PC-3 (cell line): ENCODE data around the gene UBE4B. TPM values are rescaled to one million over a fixed set of nuclear protein-coding genes. Genes with fewer than 3 reads are reported as not detected.

Source experiments
- ATAC-seq: fragments of 200-7000 bp; cut with Tn5 transposase; 2 replicates; pipeline ENCODE4 v1.9.1; 2020; ENCODE audit warnings: mild to moderate bottlenecking, moderate library complexity
- BruUV-seq: library from RNA; stranded (reverse); fragments of 400-500 nt; replicated peaks from 2 replicates; lab custom pipeline; 2021; lab: Mats Ljungman, UMichigan
- CTCF ChIA-PET: fragments of 300-600 bp; sonication (Branson Sonifier 250); formaldehyde crosslinking; loops from one replicate; lab custom pipeline; 2022; ENCODE audit warnings: antibody characterized with exemption; lab: Charles Lee
- POLR2A ChIA-PET: fragments of 300-600 bp; sonication (Branson Sonifier 250); formaldehyde crosslinking; loops from one replicate; lab custom pipeline; 2022; ENCODE audit warnings: antibody characterized with exemption; ENCODE audit not compliant: unreplicated experiment; lab: Charles Lee
- DNase-seq: peaks from one replicate; pipeline ENCODE4 v3.0.0-alpha.2; 2015
- H2AFZ ChIP-seq: fragments of 300-600 bp; sonication (generic); 2 replicates; pipeline ENCODE4 v1.6.0; 2016; ENCODE audit warnings: antibody characterized with exemption, low read length
- H3F3A ChIP-seq: fragments of 300-600 bp; sonication (generic); one replicate; pipeline ENCODE4 v1.6.0; 2017; ENCODE audit warnings: antibody characterized with exemption, low read length, control low read depth, mild to moderate bottlenecking; ENCODE audit not compliant: unreplicated experiment
- H3K27ac ChIP-seq: fragments of 300-600 bp; sonication (generic); 2 replicates; pipeline ENCODE4 v1.5.1; 2016; ENCODE audit warnings: mild to moderate bottlenecking, low read length
- H3K27me3 ChIP-seq: fragments of 300-600 bp; sonication (generic); 2 replicates; pipeline ENCODE4 v1.6.1; 2016; ENCODE audit warnings: low read length, mixed read lengths
- H3K36me3 ChIP-seq: fragments of 300-600 bp; sonication (generic); 2 replicates; pipeline ENCODE4 v1.6.1; 2016; ENCODE audit warnings: low read depth, mixed run types, low read length, mixed read lengths
- H3K4me1 ChIP-seq: fragments of 300-600 bp; sonication (generic); 2 replicates; pipeline ENCODE4 v1.5.1; 2016; ENCODE audit warnings: low read length; ENCODE audit not compliant: insufficient read depth
- H3K4me2 ChIP-seq: fragments of 300-600 bp; sonication (generic); 2 replicates; pipeline ENCODE4 v1.6.0; 2016; ENCODE audit warnings: low read length
- H3K4me3 ChIP-seq: fragments of 300-600 bp; sonication (generic); 2 replicates; pipeline ENCODE4 v1.5.1; 2016; ENCODE audit warnings: mild to moderate bottlenecking, low read length, mixed read lengths
- H3K79me2 ChIP-seq: fragments of 300-600 bp; sonication (generic); 2 replicates; pipeline ENCODE4 v1.6.1; 2017; ENCODE audit warnings: low read length, mixed read lengths
- H3K9ac ChIP-seq: fragments of 300-600 bp; sonication (generic); 2 replicates; pipeline ENCODE4 v1.6.0; 2016; ENCODE audit warnings: mild to moderate bottlenecking, low read length
- H3K9me2 ChIP-seq: fragments of 300-600 bp; sonication (generic); replicated peaks from 2 replicates; pipeline ENCODE4 v1.6.1; 2016; ENCODE audit warnings: mixed run types, low read length, mixed read lengths
- H3K9me3 ChIP-seq: fragments of 300-600 bp; sonication (generic); 2 replicates; pipeline ENCODE4 v1.6.1; 2016; ENCODE audit warnings: low read length, mixed read lengths
- H4K20me1 ChIP-seq: fragments of 300-600 bp; sonication (generic); 2 replicates; pipeline ENCODE4 v1.6.1; 2016; ENCODE audit warnings: low read length, mixed read lengths
- CTCF ChIP-seq: fragments of 300-600 bp; sonication (generic); conservative IDR thresholded peaks from 2 replicates; pipeline ENCODE4 v1.5.1; 2017; ENCODE audit warnings: antibody characterized with exemption, low read depth, mild to moderate bottlenecking, low read length
- EZH2 ChIP-seq: fragments of 300-600 bp; sonication (generic); IDR thresholded peaks from one replicate; pipeline ENCODE4 v1.6.1; 2017; ENCODE audit warnings: antibody characterized with exemption, mild to moderate bottlenecking, low read length; ENCODE audit not compliant: unreplicated experiment
- EZH2phosphoT487 ChIP-seq: fragments of 300-600 bp; sonication (generic); IDR thresholded peaks from 2 replicates; pipeline ENCODE4 v1.6.1; 2018; ENCODE audit warnings: mild to moderate bottlenecking, antibody characterized with exemption, low read length, borderline replicate concordance
- intact Hi-C: fragments of 100-400 bp; cut with micrococcal nuclease; formaldehyde crosslinking; loops from 2 replicates; pipeline ENCODE4 v1.9.0; 2023
- total RNA-seq: library from RNA; depleted of rRNA; stranded (reverse); fragments of >200 nt; gene quantifications from 2 replicates; pipeline ENCODE4 v1.2.3, GENCODE V29; 2014

UBE4B gene
- total RNA-seq, 1 experiment from 2014 or later: 37.9 TPM

GRCh38 chr1:9990944-9991343 is 41.8 kb upstream of the UBE4B start:
- Histone ChIP-seq H3K27ac (no peak overlapping the region), H3K4me2 (no peak overlapping the region), H3K9ac (no peak overlapping the region), H2AFZ (no peak overlapping the region), H3K36me3 (no peaks in the 10 kb centered on the region), H4K20me1 (no peaks in the 10 kb centered on the region), H3K9me3 (no peaks in the 10 kb centered on the region), H3K4me3 (no peak overlapping the region), H3F3A (no peaks in the 10 kb centered on the region), H3K79me2 (no peaks in the 10 kb centered on the region), H3K4me1 (no peaks in the 10 kb centered on the region), H3K9me2 (no peaks in the 10 kb centered on the region), H3K27me3 (no peaks in the 10 kb centered on the region)
- peak; percentile 27 for ATAC-seq
- TF ChIP-seq CTCF: no peak
- no peak for TF ChIP-seq EZH2phosphoT487
- no peak for TF ChIP-seq EZH2
- CTCF ChIA-PET: no interaction called here
- no TSS peak for BruUV-seq
- intact Hi-C loops: no loop called here
- DNase-seq: no peak
- POLR2A ChIA-PET: no interaction called here

GRCh38 chr1:9992910-9993309 is 39.8 kb upstream of the UBE4B start:
- Histone ChIP-seq H3F3A (peaks cover 4% of the 10 kb centered on the region), H3K4me3 (no peak overlapping the region), H3K36me3 (no peaks in the 10 kb centered on the region), H3K4me1 (peaks cover 6% of the 10 kb centered on the region; the same call in 1 of the 2 replicates), H3K4me2 (no peak overlapping the region), H3K27ac (no peak overlapping the region), H3K9ac (no peak overlapping the region), H3K9me2 (no peaks in the 10 kb centered on the region), H3K9me3 (no peaks in the 10 kb centered on the region), H3K79me2 (no peaks in the 10 kb centered on the region), H4K20me1 (no peaks in the 10 kb centered on the region), H3K27me3 (no peaks in the 10 kb centered on the region), H2AFZ (no peak overlapping the region)
- TF ChIP-seq CTCF (no peak), EZH2phosphoT487 (no peak), EZH2 (no peak)
- POLR2A ChIA-PET: no interaction called here
- intact Hi-C loops: no loop called here
- CTCF ChIA-PET: no interaction called here
- BruUV-seq: no TSS peak
- ATAC-seq (no peak), DNase-seq (no peak)

DNA sequence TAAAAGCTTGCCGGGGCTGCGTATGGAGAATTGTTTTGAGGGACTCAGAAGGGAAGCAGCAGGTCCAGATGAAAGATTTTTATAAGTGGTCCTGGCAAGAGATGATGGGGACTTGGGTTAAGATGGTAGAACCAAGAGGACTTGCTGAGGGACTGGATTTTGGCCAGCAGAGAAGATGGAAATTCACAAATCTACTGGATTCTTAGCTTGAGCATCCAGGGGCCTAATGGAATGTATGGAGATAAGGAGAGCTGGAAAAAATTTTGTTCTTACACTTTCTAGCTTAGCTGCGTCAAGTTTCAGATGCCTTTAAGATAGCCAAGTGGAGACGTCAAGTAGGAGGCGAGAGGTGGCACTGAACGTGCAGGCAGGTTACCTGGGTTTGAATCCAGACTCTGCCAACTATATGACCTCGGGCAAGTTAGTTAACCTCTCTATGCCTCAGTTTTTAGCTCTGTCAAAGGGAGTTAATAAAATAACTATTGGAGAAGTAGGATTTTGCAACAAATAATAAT is 39.1 kb upstream of the UBE4B start:
- POLR2A ChIA-PET: interaction anchor here (0.7 kb wide), 1 partner anchor 482 kb away, joined by 18 read pairs; no protein-coding TSS in a partner anchor
- DNase-seq (no peak), ATAC-seq (no peak)
- Histone ChIP-seq H3K9me2 (no peaks in the 10 kb centered on the region), H3K27ac (no peak overlapping the region), H2AFZ (no peak overlapping the region), H3K4me2 (no peak overlapping the region), H3K4me1 (peaks cover 6% of the 10 kb centered on the region; the same call in 1 of the 2 replicates), H3K4me3 (no peak overlapping the region), H3K79me2 (no peaks in the 10 kb centered on the region), H3F3A (peaks cover 4% of the 10 kb centered on the region), H3K9ac (no peak overlapping the region), H3K27me3 (no peaks in the 10 kb centered on the region), H4K20me1 (no peaks in the 10 kb centered on the region), H3K36me3 (no peaks in the 10 kb centered on the region), H3K9me3 (no peaks in the 10 kb centered on the region)
- intact Hi-C loops: no loop called here
- no peak for TF ChIP-seq CTCF
- no peak for TF ChIP-seq EZH2
- TF ChIP-seq EZH2phosphoT487: no peak
- no TSS peak for BruUV-seq
- CTCF ChIA-PET: no interaction called here
